Measurements from ENCODE around the gene PLAAT2.

DNA sequence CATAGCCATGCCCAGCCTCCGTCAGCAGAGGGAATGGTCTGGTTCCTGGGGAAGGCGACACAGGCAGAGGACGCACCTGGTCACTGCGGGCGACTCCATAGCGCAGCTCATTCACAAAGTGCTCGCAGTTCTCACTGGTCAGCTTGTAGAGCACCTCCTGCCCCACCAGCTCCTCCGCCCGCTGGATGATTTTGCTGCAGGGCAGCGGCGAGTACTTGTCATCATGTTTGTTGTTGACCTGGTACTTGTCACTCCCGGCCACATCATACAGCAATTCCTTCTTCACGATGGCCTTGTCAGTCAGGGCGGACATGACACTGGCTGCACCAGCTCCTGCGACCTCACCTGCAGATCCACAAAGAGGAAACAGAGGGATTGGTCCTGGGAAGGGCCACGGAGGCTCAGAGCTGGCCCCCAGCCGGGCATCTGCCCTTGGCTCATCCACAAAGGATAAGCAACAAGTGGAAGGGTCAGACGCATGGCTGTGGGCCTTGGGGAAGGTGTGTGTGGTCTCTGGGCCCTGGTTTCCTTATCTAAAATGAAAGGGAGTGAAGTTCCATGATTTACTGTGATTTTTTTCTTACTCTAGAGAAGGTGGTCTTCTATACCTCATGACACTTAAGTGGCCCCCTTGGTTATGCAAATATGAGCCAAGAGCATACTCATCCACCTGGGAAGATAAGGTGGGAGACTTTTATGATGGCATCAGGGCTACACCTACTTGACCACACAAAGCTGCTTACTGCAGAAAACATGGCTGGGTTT lies 27.0 kb upstream of the PLAAT2 start:
- TF ChIP-seq, protein P1, sequence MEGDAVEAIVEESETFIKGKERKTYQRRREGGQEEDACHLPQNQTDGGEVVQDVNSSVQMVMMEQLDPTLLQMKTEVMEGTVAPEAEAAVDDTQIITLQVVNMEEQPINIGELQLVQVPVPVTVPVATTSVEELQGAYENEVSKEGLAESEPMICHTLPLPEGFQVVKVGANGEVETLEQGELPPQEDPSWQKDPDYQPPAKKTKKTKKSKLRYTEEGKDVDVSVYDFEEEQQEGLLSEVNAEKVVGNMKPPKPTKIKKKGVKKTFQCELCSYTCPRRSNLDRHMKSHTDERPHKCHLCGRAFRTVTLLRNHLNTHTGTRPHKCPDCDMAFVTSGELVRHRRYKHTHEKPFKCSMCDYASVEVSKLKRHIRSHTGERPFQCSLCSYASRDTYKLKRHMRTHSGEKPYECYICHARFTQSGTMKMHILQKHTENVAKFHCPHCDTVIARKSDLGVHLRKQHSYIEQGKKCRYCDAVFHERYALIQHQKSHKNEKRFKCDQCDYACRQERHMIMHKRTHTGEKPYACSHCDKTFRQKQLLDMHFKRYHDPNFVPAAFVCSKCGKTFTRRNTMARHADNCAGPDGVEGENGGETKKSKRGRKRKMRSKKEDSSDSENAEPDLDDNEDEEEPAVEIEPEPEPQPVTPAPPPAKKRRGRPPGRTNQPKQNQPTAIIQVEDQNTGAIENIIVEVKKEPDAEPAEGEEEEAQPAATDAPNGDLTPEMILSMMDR (IDR thresholded peaks at IDR 0.05) = no peak
- TF ChIP-seq POLR2A (IDR thresholded peaks at IDR 0.05) (no peak), POLR2AphosphoS5 (IDR thresholded peaks at IDR 0.05) (no peak)

All from breast epithelium (tissue), 3 donors.